Erythroblast (primary cell): ENCODE results near the gene ARL16.

Source experiments
- DNase-seq, 2 experiments: peaks; one replicate each; lab custom pipeline; 2025; lab: John Stamatoyannopoulos, UW
- GATA1 ChIP-seq: IDR thresholded peaks from 2 replicates; pipeline ENCODE4 v1.6.1; 2011; ENCODE audit warnings: low read depth, mild to moderate bottlenecking, control low read depth, low read length, moderate library complexity
- POLR2A ChIP-seq: IDR thresholded peaks from 2 replicates; pipeline ENCODE4 v1.6.1; 2011; ENCODE audit warnings: mild to moderate bottlenecking, low read length

ARL16 gene

GRCh38 chr17:81715872-81716673 lies 32.5 kb upstream of the ARL16 start:
- TF ChIP-seq GATA1 (no peak), POLR2A (no peak)

GRCh38 chr17:81715107-81715871 lies 31.7 kb upstream of the ARL16 start:
- DNase-seq: no peak
- TF ChIP-seq GATA1 (no peak), POLR2A (no peak)

More at GRCh38 chr17:81715872-81716673, 32.5 kb upstream of the ARL16 start:
- no peak for DNase-seq

- TF ChIP-seq POLR2A (no peak), GATA1 (no peak)
- no peak for DNase-seq
Measured at GRCh38 chr17:81714412-81715106, 31.0 kb upstream of the ARL16 start.

- peak; percentile 29 to 54 for DNase-seq
- TF ChIP-seq POLR2A (no peak), GATA1 (no peak)
Measured at GRCh38 chr17:81713556-81714411, 30.2 kb upstream of the ARL16 start.

GRCh38 chr17:81713004-81713555 lies 29.5 kb upstream of the ARL16 start:
- DNase-seq: peak in 1 of 2 experiments; percentile 36
- no peak for TF ChIP-seq POLR2A
- TF ChIP-seq GATA1: no peak

GRCh38 chr17:81712468-81713003 lies 28.9 kb upstream of the ARL16 start:
- no peak for TF ChIP-seq GATA1
- TF ChIP-seq POLR2A: no peak
- DNase-seq: peak; percentile 65 to 71

GRCh38 chr17:81711814-81712467 lies 28.3 kb upstream of the ARL16 start, which contains the start of gene SLC25A10:
Gene SLC25A10, plus strand, starts transcription at chr17:81712284. Its CDS starts 143 bp downstream, at chr17:81712427.
- TF ChIP-seq GATA1 (no peak), POLR2A (no peak)
- peak; percentile 88 to 92 for DNase-seq

GRCh38 chr17:81710514-81711308 lies 27.1 kb upstream of the ARL16 start:
- TF ChIP-seq POLR2A (peak; percentile 34), GATA1 (no peak)
- no peak for DNase-seq

- no peak for TF ChIP-seq POLR2A
- TF ChIP-seq GATA1: no peak
- DNase-seq: no peak
Measured at GRCh38 chr17:81708739-81709185, 25.2 kb upstream of the ARL16 start.

GRCh38 chr17:81707725-81708646 lies 24.4 kb upstream of the ARL16 start:
- no peak for DNase-seq
- TF ChIP-seq POLR2A: no peak
- TF ChIP-seq GATA1: no peak
